Amniotic stem cell (primary cell): ENCODE data around the gene SWAP70.
A peak's percentile ranks its signal among the peaks of the same experiment; 100 is the strongest.
"Not testable (repeated sequence)": the region's sequence is repeated elsewhere in the genome, so short reads cannot be mapped to it uniquely, and the experiment has no call there.

ENCODE experiments used
- DNase-seq: peaks from one replicate; lab custom pipeline; 2025; lab: John Stamatoyannopoulos, UW

The SWAP70 gene

GRCh38 chr11:9722023-9722422, 58.1 kb downstream of the SWAP70 start:
- DNase-seq, result no peak

- DNase-seq, result no peak
Measured at GRCh38 chr11:9722893-9723292, 59.0 kb downstream of the SWAP70 start.

GRCh38 chr11:9726321-9727022, 62.6 kb downstream of the SWAP70 start:
- DNase-seq, result peak; percentile 35

DNA sequence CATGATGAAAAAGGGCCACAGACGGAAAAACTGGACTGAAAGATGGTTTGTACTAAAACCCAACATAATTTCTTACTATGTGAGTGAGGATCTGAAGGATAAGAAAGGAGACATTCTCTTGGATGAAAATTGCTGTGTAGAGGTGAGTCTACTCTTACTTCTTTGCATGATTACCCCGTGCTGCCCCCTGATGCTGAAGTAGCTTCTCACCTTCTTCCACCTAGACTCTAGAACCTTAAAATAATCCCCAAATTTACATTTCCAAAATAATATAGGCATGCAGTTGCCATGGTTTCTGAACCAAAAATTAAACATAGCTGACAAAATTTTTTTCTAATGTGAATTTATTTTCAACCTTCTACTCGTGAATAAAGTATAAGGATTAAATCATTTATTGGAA, 64.2 kb downstream of the SWAP70 start:
- no peak for DNase-seq

DNA sequence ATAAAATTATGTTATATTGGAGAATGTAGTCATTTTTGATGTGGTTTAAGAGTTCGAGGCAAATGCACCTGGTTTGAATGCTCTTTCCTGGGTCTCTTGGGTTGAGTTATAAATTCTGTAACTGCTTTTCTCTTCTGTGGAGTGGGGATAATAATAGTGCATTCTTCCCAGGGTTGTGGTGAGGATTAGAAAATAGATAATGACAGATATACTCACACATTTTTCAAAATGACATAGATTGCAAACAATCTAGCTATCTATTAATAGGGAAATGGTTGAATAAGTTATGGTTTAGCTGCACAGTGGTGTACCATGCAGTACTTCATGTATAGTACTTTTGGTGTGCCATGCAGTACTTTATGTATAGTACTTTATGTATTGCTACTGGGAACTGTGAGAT, 67.4 kb downstream of the SWAP70 start:
- no peak for DNase-seq

DNA sequence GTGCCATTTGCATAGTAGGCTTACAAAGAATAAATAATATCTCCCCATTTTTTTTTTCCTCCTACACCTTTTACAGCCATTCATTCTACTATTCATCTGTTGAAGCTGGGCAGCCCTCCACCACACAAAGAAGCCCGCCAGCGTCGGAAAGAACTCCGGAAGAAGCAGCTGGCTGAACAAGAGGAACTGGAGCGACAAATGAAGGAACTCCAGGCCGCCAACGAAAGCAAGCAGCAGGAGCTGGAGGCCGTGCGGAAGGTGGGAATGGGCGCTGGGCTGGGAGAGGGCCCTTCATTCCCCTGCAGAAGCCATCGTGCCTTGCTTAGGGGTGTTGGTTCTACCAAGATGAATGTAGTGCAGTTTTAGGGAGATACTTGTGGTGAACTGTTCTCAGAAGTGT, 68.6 kb downstream of the SWAP70 start:
- DNase-seq, result no peak

DNA sequence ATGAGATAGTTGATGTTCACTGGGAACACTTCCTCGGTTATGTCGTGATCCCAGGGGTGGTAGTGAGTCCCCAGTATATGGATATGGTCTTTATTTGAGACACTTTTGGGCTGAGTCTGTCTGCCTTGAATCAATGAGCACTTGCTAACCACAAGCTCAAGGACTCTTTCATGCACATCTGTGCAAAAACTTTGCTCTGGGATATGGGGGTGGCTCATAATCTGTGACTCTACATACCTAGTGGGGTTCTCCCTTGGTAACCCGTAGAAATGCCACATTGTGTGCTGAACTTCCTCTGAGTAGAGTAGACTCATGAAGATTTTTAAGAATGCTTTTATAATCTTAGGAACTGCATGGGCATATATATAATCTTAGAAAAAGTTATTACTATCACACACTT, 69.3 kb downstream of the SWAP70 start:
- no peak for DNase-seq

DNA sequence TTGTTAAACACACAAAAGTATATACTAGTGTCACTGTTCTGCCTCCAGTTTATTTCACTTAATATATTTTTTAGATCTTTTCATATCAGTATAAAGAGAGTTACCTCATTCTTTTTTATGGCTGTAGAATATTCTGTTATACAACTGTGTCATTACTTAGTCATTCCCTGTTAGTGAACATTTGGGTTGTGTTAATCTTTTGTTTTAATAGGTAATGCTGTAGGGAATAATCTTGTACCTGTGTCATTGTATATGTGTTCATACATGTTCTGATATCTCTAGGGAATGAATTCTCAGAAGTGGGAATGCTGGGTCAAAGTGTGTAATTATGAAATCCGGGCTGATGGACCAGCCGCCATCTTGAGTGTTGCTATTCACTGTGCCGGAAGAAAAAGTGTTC, 71.4 kb downstream of the SWAP70 start:
- DNase-seq, result no peak

- DNase-seq, result no peak
Measured at GRCh38 chr11:9735919-9736318, 72.0 kb downstream of the SWAP70 start.

DNA sequence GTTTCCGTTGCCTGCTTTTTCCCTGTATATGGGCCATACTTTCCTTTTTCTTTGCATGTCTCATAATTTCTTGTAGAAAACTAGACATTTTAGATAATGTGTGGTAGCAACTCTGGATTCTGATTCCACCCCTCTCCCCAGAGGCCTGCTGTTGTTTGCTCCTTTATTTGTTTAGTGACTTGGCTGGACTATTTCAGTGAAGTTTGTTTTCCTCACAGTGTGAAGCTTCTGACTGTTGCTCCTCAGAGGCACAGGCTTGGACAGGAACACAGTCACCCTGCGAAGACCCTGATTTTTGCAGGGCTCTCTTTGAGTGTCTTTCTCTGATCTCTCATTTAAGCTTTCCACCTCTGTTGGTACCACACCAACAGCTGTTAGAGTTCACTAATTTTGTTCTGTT, 72.5 kb downstream of the SWAP70 start:
- DNase-seq, result no peak

DNA sequence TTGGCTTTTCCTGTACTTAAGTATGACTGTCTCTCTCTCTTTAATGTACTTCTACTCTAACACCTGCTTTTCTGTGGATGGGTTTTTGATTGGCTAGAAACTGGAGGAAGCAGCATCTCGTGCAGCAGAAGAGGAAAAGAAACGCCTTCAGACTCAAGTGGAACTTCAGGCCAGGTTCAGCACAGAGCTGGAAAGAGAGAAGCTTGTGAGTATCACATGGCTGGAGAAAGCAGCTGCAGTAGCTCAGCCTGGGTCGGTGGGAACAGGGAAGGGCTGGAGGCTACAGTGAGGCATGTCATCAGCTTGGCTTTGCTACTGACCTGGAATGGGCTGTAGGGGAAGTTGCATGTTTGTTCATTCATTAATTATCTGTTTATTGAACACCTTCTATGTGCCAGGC, 74.2 kb downstream of the SWAP70 start:
- no peak for DNase-seq

- no peak for DNase-seq
Measured at GRCh38 chr11:9738707-9739106, 74.8 kb downstream of the SWAP70 start.

DNA sequence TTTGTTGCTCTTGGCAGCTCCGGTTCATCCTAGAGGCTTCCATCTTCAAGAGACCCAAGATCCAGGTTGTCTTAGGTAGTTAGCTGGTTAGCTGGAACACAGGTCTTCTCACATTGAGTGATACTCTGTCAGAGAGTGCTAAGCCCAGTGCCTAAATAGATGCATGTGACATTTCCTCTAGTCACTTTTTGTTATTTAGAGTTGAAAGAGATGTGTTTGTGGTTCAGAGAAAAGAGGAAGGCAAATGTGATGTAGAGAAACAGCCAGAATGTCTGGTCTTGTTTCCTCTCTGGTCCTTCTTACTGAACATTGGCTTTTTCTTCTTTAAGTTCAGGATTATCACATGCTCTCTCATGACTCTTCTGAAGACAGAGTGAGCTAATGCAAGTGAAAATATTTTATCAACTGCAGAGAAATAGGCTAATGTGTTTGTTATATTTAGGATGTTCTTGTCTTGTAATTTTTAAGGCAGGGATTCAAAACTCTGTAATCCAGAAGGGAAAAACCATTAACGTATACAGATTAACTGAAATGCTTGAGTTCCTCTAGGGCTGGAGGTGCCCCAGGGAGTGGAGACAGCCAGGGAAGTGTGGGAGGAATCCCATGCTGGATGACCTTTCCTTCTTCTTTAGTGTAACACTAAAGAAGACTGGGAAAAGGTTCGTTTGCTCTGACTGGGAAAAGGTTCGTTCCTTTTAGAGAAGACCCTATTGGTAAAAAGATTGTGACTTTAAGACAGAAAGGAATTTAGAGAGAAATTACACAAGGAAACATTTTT, 75.4 kb downstream of the SWAP70 start:
- no peak for DNase-seq

DNA sequence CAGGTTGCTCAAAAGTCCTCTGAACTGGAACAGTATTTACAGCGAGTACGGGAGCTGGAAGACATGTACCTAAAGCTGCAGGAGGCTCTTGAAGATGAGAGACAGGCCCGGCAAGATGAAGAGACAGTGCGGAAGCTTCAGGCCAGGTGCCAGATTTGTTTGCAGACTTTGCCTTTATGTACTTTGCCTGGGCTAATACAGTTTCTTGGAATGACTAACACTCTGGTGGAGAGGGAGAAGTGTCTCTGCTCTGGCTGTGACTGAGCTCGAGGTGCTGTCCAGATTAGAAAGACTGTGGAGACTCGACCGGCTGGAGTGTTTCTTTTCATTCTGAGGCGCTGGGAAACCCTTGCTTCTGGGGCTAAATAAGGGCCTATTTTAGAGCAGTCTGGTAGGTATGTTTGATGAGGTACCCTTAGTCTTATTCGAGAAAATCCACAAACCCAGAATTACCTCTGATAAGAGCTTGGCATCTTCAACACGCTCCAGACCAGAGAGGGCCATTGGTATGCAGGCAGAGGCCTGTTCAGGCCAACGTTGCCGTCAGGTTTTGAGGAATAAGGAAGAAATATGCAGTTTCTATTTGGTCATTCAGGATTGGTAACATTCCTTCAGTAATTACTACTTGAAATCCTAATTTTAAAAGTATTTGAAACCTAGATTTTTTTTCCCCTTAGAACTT, 76.5 kb downstream of the SWAP70 start:
- no peak for DNase-seq

GRCh38 chr11:9741260-9741659, 77.4 kb downstream of the SWAP70 start:
- DNase-seq, result no peak

DNA sequence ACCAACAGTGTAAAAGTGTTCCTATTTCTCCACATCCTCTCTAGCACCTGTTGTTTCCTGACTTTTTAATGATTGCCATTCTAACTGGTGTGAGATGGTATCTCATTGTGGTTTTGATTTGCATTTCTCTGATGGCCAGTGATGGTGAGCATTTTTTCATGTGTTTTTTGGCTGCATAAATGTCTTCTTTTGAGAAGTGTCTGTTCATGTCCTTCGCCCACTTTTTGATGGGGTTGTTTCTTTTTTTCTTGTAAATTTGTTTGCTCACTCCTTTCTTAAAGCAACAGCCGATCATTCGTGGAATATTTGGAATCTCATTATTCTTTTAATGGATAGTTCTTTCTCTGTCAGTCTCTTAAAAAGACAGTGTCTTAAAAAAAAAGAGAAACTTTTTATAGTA, 79.6 kb downstream of the SWAP70 start:
- DNase-seq, result not testable (repeated sequence)

DNA sequence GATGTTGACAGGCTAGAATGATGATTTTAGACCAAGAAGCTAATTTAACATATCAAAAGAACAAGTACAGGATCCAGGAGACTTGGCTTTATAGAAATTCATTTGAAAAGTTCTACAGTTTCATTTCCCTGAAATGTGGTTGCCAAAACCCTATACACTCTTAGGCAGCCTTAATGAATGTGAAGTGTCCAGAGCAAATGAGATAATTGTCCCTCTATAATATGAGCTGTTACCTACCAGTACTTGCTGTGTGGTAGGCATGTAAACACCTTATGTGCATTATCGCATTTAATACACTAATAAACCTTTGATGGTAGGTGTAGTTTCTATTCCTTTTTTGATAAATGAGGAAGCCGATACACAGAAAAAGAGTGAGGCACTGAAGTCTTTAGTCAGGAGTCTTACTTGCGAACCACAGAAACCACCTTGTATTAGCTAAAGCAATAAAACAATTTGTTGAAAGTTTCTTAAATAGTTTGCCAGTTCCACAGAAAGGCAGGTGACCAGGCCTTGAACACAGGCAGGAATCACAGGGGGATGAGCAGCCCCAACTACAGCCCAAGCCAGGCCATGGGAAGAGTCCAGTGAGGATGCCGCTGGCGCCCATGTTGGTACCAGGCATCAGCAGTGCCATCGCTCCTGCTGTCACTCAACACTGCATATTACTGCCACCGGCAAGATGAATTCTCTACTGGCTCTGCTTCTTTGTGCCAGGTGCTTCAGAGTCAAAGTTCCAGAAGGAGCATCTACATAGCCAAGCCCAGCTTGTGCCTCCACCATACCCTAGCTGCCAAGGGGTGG, 81.7 kb downstream of the SWAP70 start:
- DNase-seq, result no peak

DNA sequence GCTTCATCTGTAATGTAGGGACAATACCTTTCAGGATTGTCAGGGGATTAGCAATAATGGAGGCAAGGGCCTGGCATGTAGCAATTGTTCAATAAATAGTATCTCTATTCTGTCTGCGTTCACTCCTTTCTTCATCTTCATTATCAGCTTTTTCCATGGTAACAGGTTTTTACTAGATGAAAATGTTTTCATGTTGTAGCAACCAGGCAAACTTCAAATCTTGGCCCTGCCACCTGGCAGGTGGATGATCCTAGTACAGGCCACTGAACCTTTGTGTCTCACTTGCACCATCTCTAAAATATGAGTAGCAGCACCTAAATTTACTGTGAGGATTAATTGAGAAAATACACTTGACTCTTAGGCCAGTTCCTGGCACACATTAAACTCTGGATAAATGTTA, 83.4 kb downstream of the SWAP70 start:
- no peak for DNase-seq

DNA sequence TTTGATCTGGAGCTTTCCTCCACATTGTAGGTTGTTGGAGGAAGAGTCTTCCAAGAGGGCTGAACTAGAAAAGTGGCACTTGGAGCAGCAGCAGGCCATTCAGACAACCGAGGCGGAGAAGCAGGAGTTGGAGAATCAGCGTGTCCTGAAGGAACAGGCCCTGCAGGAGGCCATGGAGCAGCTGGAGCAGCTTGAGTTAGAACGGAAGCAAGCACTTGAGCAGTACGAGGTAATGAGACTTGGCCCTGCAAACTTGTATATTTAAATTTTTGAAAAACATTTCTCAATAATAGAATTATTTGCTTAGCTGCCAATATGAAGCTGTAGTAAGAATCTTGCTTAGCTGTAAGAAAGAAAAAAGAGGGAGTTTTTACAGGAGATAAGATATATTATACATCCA, 84.0 kb downstream of the SWAP70 start:
- DNase-seq, result no peak

- no peak for DNase-seq
Measured at GRCh38 chr11:9748361-9748970, 84.6 kb downstream of the SWAP70 start.

- no peak for DNase-seq
Measured at GRCh38 chr11:9750551-9750950, 86.7 kb downstream of the SWAP70 start.

DNA sequence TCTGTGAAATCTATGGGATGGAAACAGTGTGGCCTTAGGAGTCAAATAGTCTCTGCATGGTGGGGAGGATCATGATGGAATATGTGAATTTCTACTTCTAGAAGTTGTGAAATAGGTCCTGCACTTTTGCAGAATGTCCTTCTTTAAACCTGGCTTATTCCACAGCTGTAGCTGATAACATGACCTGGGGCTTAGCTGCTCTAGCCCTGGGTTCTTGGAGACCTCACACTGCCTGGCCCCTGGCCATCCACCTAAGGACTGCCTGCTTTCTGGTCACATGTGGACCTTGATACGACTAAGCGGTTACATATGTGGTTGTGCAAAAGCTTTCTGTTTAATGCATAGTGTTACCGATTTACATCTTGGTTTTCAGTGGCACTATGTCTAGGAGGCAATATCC, 88.2 kb downstream of the SWAP70 start:
- no peak for DNase-seq
